Mammary epithelial cell (primary cell): ENCODE results near the gene PTPRG.

ENCODE experiments used
- CTCF ChIP-seq, 2 donors: IDR thresholded peaks in 1 of 2; conservative IDR thresholded peaks in 1 of 2; 2 replicates each; pipeline ENCODE4 v1.5.1; 2011 to 2012; ENCODE audit warnings: inconsistent platforms in 2 of 2, low read length in 2 of 2, mild to moderate bottlenecking in 2 of 2, control low read depth in 1 of 2, low read depth in 1 of 2; ENCODE audit not compliant: insufficient read depth in 1 of 2; ENCODE audit errors: extremely low read depth in 1 of 2
- EZH2 ChIP-seq: IDR thresholded peaks from 2 replicates; pipeline ENCODE4 v1.6.1; 2012; ENCODE audit warnings: low read length, inconsistent platforms, borderline replicate concordance

GRCh38 chr3:61761694-61762430 is 200.5 kb downstream of the PTPRG start:
- TF ChIP-seq CTCF (conservative IDR thresholded peaks at IDR 0.05 in 1 of 2, IDR thresholded peaks at IDR 0.05 in 1 of 2; ENCODE audit: extremely low read depth in 1 of 2, insufficient read depth in 1 of 2, low read depth in 1 of 2, low read length in 2 of 2) = no peak
- TF ChIP-seq EZH2 = no peak
